ENCODE measurements around the gene PBX4. TPM values are rescaled to one million over a fixed set of nuclear protein-coding genes. Genes with fewer than 3 reads are reported as not detected.

Gene PBX4
- total RNA-seq, 2 experiments from 2014 or later = 5.0 to 6.7 TPM

- POLR2A ChIA-PET = interaction anchor here (0.6 kb wide), 1 partner anchor 224 kb away, joined by 5 read pairs; no protein-coding TSS in a partner anchor
- DNase-seq (ENCODE audit: low spot score) = no peak
- Histone ChIP-seq H3K79me2 (ENCODE audit: insufficient read depth, low read depth, low read length) (no peaks in the 10 kb centered on the region), H4K20me1 (ENCODE audit: insufficient read depth, low read length) (no peaks in the 10 kb centered on the region), H2AFZ (ENCODE audit: low read length) (no peak overlapping the region), H3K36me3 (ENCODE audit: insufficient read depth, low read length) (no peaks in the 10 kb centered on the region), H3K4me1 (ENCODE audit: insufficient read depth, low read length, poor library complexity, severe bottlenecking) (peaks cover 6% of the 10 kb centered on the region), H3K27ac (ENCODE audit: low read depth, low read length, poor library complexity, severe bottlenecking) (no peak overlapping the region), H3K4me3 (ENCODE audit: low read depth, low read length, poor library complexity, severe bottlenecking) (no peak overlapping the region), H3K4me2 (ENCODE audit: low read length) (no peak overlapping the region), H3K9me2 (ENCODE audit: insufficient read depth, low read length) (no peaks in the 10 kb centered on the region), H3K9me3 (ENCODE audit: low read length) (no peaks in the 10 kb centered on the region)
- CTCF ChIA-PET (ENCODE audit: unreplicated experiment) = no interaction called here
- no TSS peak for BruUV-seq (replicated peaks)
- TF ChIP-seq CTCF (conservative IDR thresholded peaks at IDR 0.05; ENCODE audit: low read length) = no peak
- TF ChIP-seq EZH2phosphoT487 (IDR thresholded peaks at IDR 0.05; ENCODE audit: borderline replicate concordance, low read depth, low read length) = no peak
- intact Hi-C loops (cut with micrococcal nuclease; ENCODE audit: unreplicated experiment) = no loop called here
Observed at GRCh38 chr19:19543640-19544039, 74.8 kb downstream of the PBX4 start.

- no peak for DNase-seq (ENCODE audit: low spot score)
- no peaks in the 10 kb centered on the region for H3K36me3 ChIP-seq (ENCODE audit: insufficient read depth, low read length)
- no peak overlapping the region for H3K27ac ChIP-seq (ENCODE audit: low read depth, low read length, poor library complexity, severe bottlenecking)
- peaks cover 12% of the 10 kb centered on the region for H3K4me1 ChIP-seq (ENCODE audit: insufficient read depth, low read length, poor library complexity, severe bottlenecking)
- H3K9me2 ChIP-seq (ENCODE audit: insufficient read depth, low read length) = no peaks in the 10 kb centered on the region
- intact Hi-C loops (cut with micrococcal nuclease; ENCODE audit: unreplicated experiment) = no loop called here
- H2AFZ ChIP-seq (ENCODE audit: low read length) = no peak overlapping the region
- CTCF ChIA-PET (ENCODE audit: unreplicated experiment) = no interaction called here
- no peak overlapping the region for H3K4me3 ChIP-seq (ENCODE audit: low read depth, low read length, poor library complexity, severe bottlenecking)
- H4K20me1 ChIP-seq (ENCODE audit: insufficient read depth, low read length) = no peaks in the 10 kb centered on the region
- POLR2A ChIA-PET = interaction anchor here (0.6 kb wide), 1 partner anchor 225 kb away, joined by 5 read pairs; no protein-coding TSS in a partner anchor
- no peaks in the 10 kb centered on the region for H3K9me3 ChIP-seq (ENCODE audit: low read length)
- H3K79me2 ChIP-seq (ENCODE audit: insufficient read depth, low read depth, low read length) = no peaks in the 10 kb centered on the region
- no TSS peak for BruUV-seq (replicated peaks)
- TF ChIP-seq EZH2phosphoT487 (IDR thresholded peaks at IDR 0.05; ENCODE audit: borderline replicate concordance, low read depth, low read length) (no peak), CTCF (conservative IDR thresholded peaks at IDR 0.05; ENCODE audit: low read length) (no peak)
- no peak overlapping the region for H3K4me2 ChIP-seq (ENCODE audit: low read length)
Observed at GRCh38 chr19:19543101-19543500, 75.4 kb downstream of the PBX4 start.

- no peaks in the 10 kb centered on the region for H3K9me2 ChIP-seq (ENCODE audit: insufficient read depth, low read length)
- ChIA-PET POLR2A (no interaction called here), CTCF (ENCODE audit: unreplicated experiment) (no interaction called here)
- H3K27ac ChIP-seq (ENCODE audit: low read depth, low read length, poor library complexity, severe bottlenecking) = no peak overlapping the region
- intact Hi-C loops (cut with micrococcal nuclease; ENCODE audit: unreplicated experiment) = no loop called here
- no peaks in the 10 kb centered on the region for H3K9me3 ChIP-seq (ENCODE audit: low read length)
- BruUV-seq (replicated peaks) = no TSS peak
- no peak for TF ChIP-seq EZH2phosphoT487 (IDR thresholded peaks at IDR 0.05; ENCODE audit: borderline replicate concordance, low read depth, low read length)
- TF ChIP-seq CTCF (conservative IDR thresholded peaks at IDR 0.05; ENCODE audit: low read length) = no peak
- H3K4me2 ChIP-seq (ENCODE audit: low read length) = no peak overlapping the region
- H2AFZ ChIP-seq (ENCODE audit: low read length) = no peak overlapping the region
- H3K36me3 ChIP-seq (ENCODE audit: insufficient read depth, low read length) = no peaks in the 10 kb centered on the region
- H3K4me3 ChIP-seq (ENCODE audit: low read depth, low read length, poor library complexity, severe bottlenecking) = no peak overlapping the region
- H3K4me1 ChIP-seq (ENCODE audit: insufficient read depth, low read length, poor library complexity, severe bottlenecking) = peaks cover 14% of the 10 kb centered on the region
- H4K20me1 ChIP-seq (ENCODE audit: insufficient read depth, low read length) = no peaks in the 10 kb centered on the region
- DNase-seq (ENCODE audit: low spot score) = no peak
- H3K79me2 ChIP-seq (ENCODE audit: insufficient read depth, low read depth, low read length) = no peaks in the 10 kb centered on the region
Observed at GRCh38 chr19:19542507-19542906, 76.0 kb downstream of the PBX4 start.
